GM23338 (cell line): ENCODE data around the gene LILRA6. TPM values are rescaled to one million over a fixed set of nuclear protein-coding genes. Genes with fewer than 3 reads are reported as not detected.
"Not testable (repeated sequence)": the region's sequence is repeated elsewhere in the genome, so short reads cannot be mapped to it uniquely, and the experiment has no call there.

Source experiments
- ATAC-seq: fragments of 200-7000 bp; cut with Tn5 transposase; 3 replicates; pipeline ENCODE4 v1.9.1; 2020
- DNase-seq: peaks from one replicate; pipeline ENCODE4 v3.0.0-alpha.2; 2015; ENCODE audit warnings: low spot score
- H2AFZ ChIP-seq: fragments of 200-600 bp; sonication (generic); 2 replicates; pipeline ENCODE4 v1.8.0; 2016; ENCODE audit warnings: antibody characterized with exemption, mild to moderate bottlenecking, moderate library complexity
- H3F3A ChIP-seq: fragments of 200-600 bp; sonication (generic); replicated peaks from 2 replicates; pipeline ENCODE4 v1.8.0; 2017; ENCODE audit warnings: antibody characterized with exemption, mixed run types, low read depth
- H3K27ac ChIP-seq: fragments of 200-600 bp; sonication (generic); 2 replicates; pipeline ENCODE4 v1.6.1; 2016; ENCODE audit warnings: low read depth
- H3K27me3 ChIP-seq: fragments of 200-600 bp; sonication (generic); 2 replicates; pipeline ENCODE4 v1.8.0; 2016; ENCODE audit warnings: mild to moderate bottlenecking, mixed run types, moderate library complexity; ENCODE audit not compliant: insufficient read depth
- H3K36me3 ChIP-seq: fragments of 200-600 bp; sonication (generic); 2 replicates; pipeline ENCODE4 v1.8.0; 2016; ENCODE audit warnings: mild to moderate bottlenecking; ENCODE audit not compliant: insufficient read depth
- H3K4me1 ChIP-seq: fragments of 200-600 bp; sonication (generic); 2 replicates; pipeline ENCODE4 v1.8.0; 2016; ENCODE audit warnings: mild to moderate bottlenecking, moderate library complexity; ENCODE audit not compliant: insufficient read depth
- H3K4me2 ChIP-seq: fragments of 200-600 bp; sonication (generic); 2 replicates; pipeline ENCODE4 v1.7.1; 2017; ENCODE audit warnings: mixed run types
- H3K4me3 ChIP-seq: fragments of 200-600 bp; sonication (generic); 2 replicates; pipeline ENCODE4 v1.6.1; 2016; ENCODE audit warnings: mixed run types
- H3K79me2 ChIP-seq: fragments of 200-600 bp; sonication (generic); replicated peaks from 2 replicates; pipeline ENCODE4 v1.8.0; 2017; ENCODE audit warnings: mild to moderate bottlenecking; ENCODE audit not compliant: insufficient read depth
- H3K9me2 ChIP-seq: fragments of 200-600 bp; sonication (generic); 2 replicates; pipeline ENCODE4 v1.8.0; 2017; ENCODE audit not compliant: insufficient read depth
- H4K20me1 ChIP-seq: fragments of 200-600 bp; sonication (generic); replicated peaks from 2 replicates; pipeline ENCODE4 v1.8.0; 2017; ENCODE audit warnings: mild to moderate bottlenecking; ENCODE audit not compliant: insufficient read depth
- H3K27ac Mint-ChIP-seq: 2 replicates; pipeline ENCODE4 v1.8.0; 2020; ENCODE audit warnings: inconsistent platforms, mild to moderate bottlenecking, moderate library complexity, mixed read lengths
- H3K27me3 Mint-ChIP-seq: 3 replicates; pipeline ENCODE4 v1.8.0; 2022; ENCODE audit warnings: low read depth, mild to moderate bottlenecking, moderate library complexity, mixed read lengths, inconsistent platforms; ENCODE audit not compliant: insufficient read depth, poor library complexity
- H3K36me3 Mint-ChIP-seq: 3 replicates; pipeline ENCODE4 v1.8.0; 2021; ENCODE audit warnings: low read depth, mild to moderate bottlenecking, inconsistent platforms, moderate library complexity, mixed read lengths
- H3K4me1 Mint-ChIP-seq: 3 replicates; pipeline ENCODE4 v1.8.0; 2020; ENCODE audit warnings: mild to moderate bottlenecking, inconsistent platforms, mixed read lengths
- H3K4me3 Mint-ChIP-seq: 3 replicates; pipeline ENCODE4 v1.8.0; 2021; ENCODE audit warnings: moderate library complexity, mild to moderate bottlenecking, inconsistent platforms, mixed read lengths
- H3K9me3 Mint-ChIP-seq: 3 replicates; pipeline ENCODE4 v1.8.0; 2020; ENCODE audit warnings: moderate library complexity, mild to moderate bottlenecking, inconsistent platforms, mixed read lengths
- JUNB ChIP-seq: IDR thresholded peaks from one replicate; pipeline ENCODE4 v1.6.1; 2016; ENCODE audit warnings: antibody characterized with exemption; ENCODE audit not compliant: unreplicated experiment
- POLR2AphosphoS5 ChIP-seq: IDR thresholded peaks from 2 replicates; pipeline ENCODE4 v1.6.1; 2016; ENCODE audit warnings: antibody characterized with exemption, low read depth
- ZNF114 ChIP-seq: fragments of 250-450 bp; sonication (Bioruptor Pico); IDR thresholded peaks from 2 replicates; pipeline ENCODE4 v1.5.0; 2020; ENCODE audit warnings: mild to moderate bottlenecking, moderate library complexity
- polyA plus RNA-seq: library from polyadenylated mRNA; unstranded; fragments of >200 nt; fragmentation: Nextera tagmentation; extraction: Ambion mirVana; gene quantifications from 2 replicates; pipeline ENCODE4 v1.2.1, GENCODE V29; 2016
- total RNA-seq: library from RNA; depleted of rRNA; stranded (reverse); fragments of >200 nt; shearing (Covaris generic); gene quantifications from 2 replicates; pipeline ENCODE4 v1.2.3, GENCODE V29; 2014
- TF ChIP-seq, protein P1 (sequence below): IDR thresholded peaks from 2 replicates; pipeline ENCODE4 v1.6.1; 2016; ENCODE audit warnings: antibody characterized with exemption

Gene LILRA6
- total and polyA plus RNA-seq, 2 experiments from 2014 or later = not detected

- no peak for TF ChIP-seq JUNB
- TF ChIP-seq, protein P1, sequence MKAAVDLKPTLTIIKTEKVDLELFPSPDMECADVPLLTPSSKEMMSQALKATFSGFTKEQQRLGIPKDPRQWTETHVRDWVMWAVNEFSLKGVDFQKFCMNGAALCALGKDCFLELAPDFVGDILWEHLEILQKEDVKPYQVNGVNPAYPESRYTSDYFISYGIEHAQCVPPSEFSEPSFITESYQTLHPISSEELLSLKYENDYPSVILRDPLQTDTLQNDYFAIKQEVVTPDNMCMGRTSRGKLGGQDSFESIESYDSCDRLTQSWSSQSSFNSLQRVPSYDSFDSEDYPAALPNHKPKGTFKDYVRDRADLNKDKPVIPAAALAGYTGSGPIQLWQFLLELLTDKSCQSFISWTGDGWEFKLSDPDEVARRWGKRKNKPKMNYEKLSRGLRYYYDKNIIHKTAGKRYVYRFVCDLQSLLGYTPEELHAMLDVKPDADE = no peak
- no peak for TF ChIP-seq ZNF114 (CRISPR knock-in tag)
- no peak for TF ChIP-seq POLR2AphosphoS5
These were observed 36.9 kb upstream of the LILRA6 start (continued) for GRCh38 chr19:54279406-54279962.

- not testable (repeated sequence) for H3K4me3 ChIP-seq, H3K27ac Mint-ChIP-seq
These were observed 36.1 kb upstream of the LILRA6 start for GRCh38 chr19:54278571-54279195.

DNA sequence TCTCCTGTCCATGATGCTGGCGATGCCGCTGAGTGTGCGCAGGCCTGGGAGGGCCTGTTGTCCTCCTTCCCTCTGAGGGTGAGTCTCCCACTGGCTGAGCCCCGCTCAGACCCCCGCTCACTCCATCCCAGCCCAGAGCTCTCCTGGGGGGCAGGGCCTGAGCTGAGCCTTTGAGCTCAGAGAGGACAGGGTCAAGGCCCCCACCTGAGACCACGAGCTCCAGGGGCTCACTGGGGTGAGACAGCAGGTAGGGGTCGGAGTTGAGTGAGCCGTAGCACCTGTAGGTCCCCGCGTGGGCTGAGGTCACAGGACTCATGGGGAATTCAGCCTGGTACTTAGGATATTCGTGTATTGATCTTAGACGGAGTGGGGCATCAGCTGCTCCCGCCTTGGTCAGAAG is 35.5 kb upstream of the LILRA6 start:
- not testable (repeated sequence) for H3K4me1 Mint-ChIP-seq, H3K4me3 ChIP-seq, H3K27ac ChIP-seq, H3K27me3 ChIP-seq, H3F3A ChIP-seq, H3K36me3 Mint-ChIP-seq, H3K27ac Mint-ChIP-seq, H3K4me2 ChIP-seq, H3K4me1 ChIP-seq, H3K9me3 Mint-ChIP-seq, H3K9me2 ChIP-seq, H3K4me3 Mint-ChIP-seq, H2AFZ ChIP-seq, H4K20me1 ChIP-seq, ATAC-seq, DNase-seq, H3K36me3 ChIP-seq, H3K79me2 ChIP-seq
- peaks cover 16% of the 10 kb centered on the region for H3K27me3 Mint-ChIP-seq

More at GRCh38 chr19:54278571-54279195, 36.1 kb upstream of the LILRA6 start:
- H2AFZ ChIP-seq, H3K36me3 Mint-ChIP-seq, H3F3A ChIP-seq, H3K79me2 ChIP-seq, H3K9me3 Mint-ChIP-seq, H3K27me3 ChIP-seq, DNase-seq, H3K4me3 Mint-ChIP-seq, H3K4me1 ChIP-seq, H3K4me1 Mint-ChIP-seq, H3K27ac ChIP-seq, H3K36me3 ChIP-seq, H3K4me2 ChIP-seq, ATAC-seq, H4K20me1 ChIP-seq, H3K9me2 ChIP-seq: not testable (repeated sequence)
- H3K27me3 Mint-ChIP-seq = peaks cover 16% of the 10 kb centered on the region

DNA sequence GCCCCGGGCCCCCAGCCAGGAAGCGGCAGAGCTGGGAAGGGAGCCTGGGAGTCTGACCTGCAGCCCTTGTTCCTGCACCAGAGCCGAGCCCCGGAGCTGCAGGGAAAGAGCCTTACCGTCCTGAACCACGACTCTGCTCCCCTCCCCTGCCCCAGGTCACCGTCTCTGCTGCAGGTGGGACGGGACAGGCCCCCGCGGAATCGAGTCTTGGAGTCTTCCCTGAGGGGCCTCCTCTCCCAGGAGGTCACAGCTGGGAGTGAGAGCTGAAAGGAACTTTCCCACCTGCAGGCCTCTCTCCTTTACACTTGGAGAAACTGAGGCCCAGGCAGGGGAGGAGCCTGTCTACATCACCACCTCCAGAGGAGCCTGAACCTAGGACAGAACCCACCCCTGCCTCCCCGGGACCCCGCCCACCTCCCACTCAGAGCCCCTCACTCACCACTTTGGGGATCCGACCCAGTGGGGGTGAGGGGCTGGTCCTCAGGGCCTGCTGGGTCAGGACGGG is 34.6 kb upstream of the LILRA6 start:
- H3K27me3 Mint-ChIP-seq = peaks cover 16% of the 10 kb centered on the region
- H3K4me3 ChIP-seq, H3K36me3 ChIP-seq, H3F3A ChIP-seq, H3K27me3 ChIP-seq, H3K4me1 Mint-ChIP-seq, H2AFZ ChIP-seq, H3K27ac ChIP-seq, DNase-seq, H4K20me1 ChIP-seq, ATAC-seq, H3K4me3 Mint-ChIP-seq, H3K9me2 ChIP-seq, H3K36me3 Mint-ChIP-seq, H3K27ac Mint-ChIP-seq, H3K79me2 ChIP-seq, H3K4me1 ChIP-seq, H3K4me2 ChIP-seq, H3K9me3 Mint-ChIP-seq: not testable (repeated sequence)
